HepG2 (cell line): ENCODE measurements around the gene FAM111A. TPM values are rescaled to one million over a fixed set of nuclear protein-coding genes. Genes with fewer than 3 reads are reported as not detected.

ENCODE experiments used
- ARID4A ChIP-seq: sonication (generic); formaldehyde crosslinking; IDR thresholded peaks from 2 replicates; pipeline ENCODE4 v1.5.0; 2020; ENCODE audit warnings: mild to moderate bottlenecking, missing genetic modification reagents, borderline replicate concordance
- PRDM4 ChIP-seq: sonication (generic); formaldehyde crosslinking; IDR thresholded peaks from 2 replicates; pipeline ENCODE4 v1.9.0; 2021; ENCODE audit warnings: missing genetic modification reagents, borderline replicate concordance
- SOX13 ChIP-seq, 3 experiments: fragments of 450-650 bp in 1 of 3; sonication (generic) in 1 of 3; formaldehyde crosslinking in 1 of 3; IDR thresholded peaks in 2 of 3; conservative IDR thresholded peaks in 1 of 3; 2 replicates each; pipeline versions ENCODE4 v1.5.0 to v1.6.1; 2016 to 2020; ENCODE audit warnings: antibody characterized with exemption in 1 of 3, mild to moderate bottlenecking in 1 of 3, missing compliant biosample characterization in 1 of 3, missing genetic modification reagents in 1 of 3, moderate library complexity in 1 of 3
- TBX3 ChIP-seq: fragments of 450-650 bp; IDR thresholded peaks from 2 replicates; pipeline ENCODE4 v1.6.1; 2017; ENCODE audit warnings: antibody characterized with exemption, mild to moderate bottlenecking, inconsistent platforms, borderline replicate concordance
- ZBTB40 ChIP-seq, 2 experiments: fragments of 450-650 bp in 1 of 2; sonication (generic) in 1 of 2; formaldehyde crosslinking in 1 of 2; IDR thresholded peaks; 2 replicates each; pipeline versions ENCODE4 v1.6.1 to v1.8.0; 2016 to 2022; ENCODE audit warnings: antibody characterized with exemption in 1 of 2, mild to moderate bottlenecking in 1 of 2, missing genetic modification reagents in 1 of 2
- ZNF432 ChIP-seq: sonication (generic); formaldehyde crosslinking; IDR thresholded peaks from 2 replicates; pipeline ENCODE4 v1.5.0; 2020; ENCODE audit warnings: missing genetic modification reagents, mild to moderate bottlenecking, borderline replicate concordance
- ZNF496 ChIP-seq: sonication (generic); formaldehyde crosslinking; IDR thresholded peaks from 2 replicates; pipeline ENCODE4 v1.8.1; 2023; ENCODE audit warnings: mild to moderate bottlenecking, moderate library complexity, missing genetic modification reagents; ENCODE audit not compliant: insufficient replicate concordance
- ZNF563 ChIP-seq: sonication (generic); formaldehyde crosslinking; IDR thresholded peaks from 2 replicates; pipeline ENCODE4 v1.8.0; 2022; ENCODE audit warnings: mild to moderate bottlenecking, moderate library complexity, missing genetic modification reagents
- ZSCAN30 ChIP-seq: sonication (generic); formaldehyde crosslinking; IDR thresholded peaks from 2 replicates; pipeline ENCODE4 v1.5.0; 2020; ENCODE audit warnings: mild to moderate bottlenecking, missing genetic modification reagents
- ZSCAN9 ChIP-seq: IDR thresholded peaks from 2 replicates; pipeline ENCODE4 v1.6.1; 2016; ENCODE audit warnings: borderline replicate concordance
- polyA plus RNA-seq, 8 experiments: library from polyadenylated mRNA; depleted of rRNA in 3 of 8; stranded (reverse) in 7 of 8; unstranded in 1 of 8; fragments of >200 nt; fragmentation: Illumina TruSeq in 4 of 8; extraction: Trizol in 4 of 8; gene quantifications; 2 replicates each; pipeline versions ENCODE4 v1.2.1 to v1.2.3, GENCODE V29; 2011 to 2016; ENCODE audit warnings: low read depth in 4 of 8, missing spikeins in 1 of 8, mixed read lengths in 1 of 8; ENCODE audit not compliant: insufficient read depth in 1 of 8
- total RNA-seq, 5 experiments: library from RNA; depleted of rRNA; stranded (reverse); fragments of >200 nt; fragmentation: Illumina TruSeq; extraction: Trizol; gene quantifications; 2 replicates each; pipeline ENCODE4 v1.2.3, GENCODE V29; 2016; ENCODE audit warnings: low read depth in 1 of 5

The FAM111A gene
- total and polyA plus RNA-seq, 2 of the 13 experiments (the other 11 are each of a cell fraction or from before 2014, with no cell fraction given), result 3.2 to 13.5 TPM

- no peak for TF ChIP-seq ZBTB40 (IDR thresholded peaks at IDR 0.05)
- peak; percentile 7; the same call in 1 of the 2 replicates for TF ChIP-seq ZBTB40 (CRISPR knock-in tag; IDR thresholded peaks at IDR 0.05)
- no peak for TF ChIP-seq ZSCAN30 (CRISPR knock-in tag)
- TF ChIP-seq PRDM4 (CRISPR knock-in tag), result no peak
- peak; percentile 78; the same call in 1 of the 2 replicates for TF ChIP-seq ZNF563 (CRISPR knock-in tag)
- no peak for TF ChIP-seq ZNF432 (CRISPR knock-in tag)
- TF ChIP-seq SOX13 (IDR thresholded peaks at IDR 0.05), result no peak
- no peak for TF ChIP-seq SOX13 (CRISPR knock-in tag; conservative IDR thresholded peaks at IDR 0.05 in 1 of 2, IDR thresholded peaks at IDR 0.05 in 1 of 2)
- no peak for TF ChIP-seq TBX3
- peak; percentile 58; the same call in 1 of the 2 replicates for TF ChIP-seq ARID4A
- TF ChIP-seq ZNF496, result no peak
- TF ChIP-seq ZSCAN9 (CRISPR knock-in tag), result no peak
Measured at GRCh38 chr11:59171508-59172322, 29.1 kb downstream of the FAM111A start, which contains the start of gene DTX4 (continued).
